ENCODE measurements around the gene TECPR2. TPM values are rescaled to one million over a fixed set of nuclear protein-coding genes. Genes with fewer than 3 reads are reported as not detected.

TECPR2 gene
- total RNA-seq, 1 donor: 16.1 TPM

- H3K4me3 ChIP-seq (ENCODE audit: low read depth, low read length): no peak overlapping the region
- no peak for TF ChIP-seq CTCF (IDR thresholded peaks at IDR 0.05; ENCODE audit: insufficient read depth, low read length)
- DNase-seq (ENCODE audit: low read depth): no peak
Observed at GRCh38 chr14:102360388-102360787, 2.4 kb upstream of the TECPR2 start.

- TF ChIP-seq CTCF (IDR thresholded peaks at IDR 0.05; ENCODE audit: insufficient read depth, low read length): no peak
- H3K4me3 ChIP-seq (ENCODE audit: low read depth, low read length): peak overlapping the region; percentile 88
- DNase-seq (ENCODE audit: low read depth): peak; percentile 32
Observed at GRCh38 chr14:102362084-102362483, 657 bp upstream of the TECPR2 start.

DNA sequence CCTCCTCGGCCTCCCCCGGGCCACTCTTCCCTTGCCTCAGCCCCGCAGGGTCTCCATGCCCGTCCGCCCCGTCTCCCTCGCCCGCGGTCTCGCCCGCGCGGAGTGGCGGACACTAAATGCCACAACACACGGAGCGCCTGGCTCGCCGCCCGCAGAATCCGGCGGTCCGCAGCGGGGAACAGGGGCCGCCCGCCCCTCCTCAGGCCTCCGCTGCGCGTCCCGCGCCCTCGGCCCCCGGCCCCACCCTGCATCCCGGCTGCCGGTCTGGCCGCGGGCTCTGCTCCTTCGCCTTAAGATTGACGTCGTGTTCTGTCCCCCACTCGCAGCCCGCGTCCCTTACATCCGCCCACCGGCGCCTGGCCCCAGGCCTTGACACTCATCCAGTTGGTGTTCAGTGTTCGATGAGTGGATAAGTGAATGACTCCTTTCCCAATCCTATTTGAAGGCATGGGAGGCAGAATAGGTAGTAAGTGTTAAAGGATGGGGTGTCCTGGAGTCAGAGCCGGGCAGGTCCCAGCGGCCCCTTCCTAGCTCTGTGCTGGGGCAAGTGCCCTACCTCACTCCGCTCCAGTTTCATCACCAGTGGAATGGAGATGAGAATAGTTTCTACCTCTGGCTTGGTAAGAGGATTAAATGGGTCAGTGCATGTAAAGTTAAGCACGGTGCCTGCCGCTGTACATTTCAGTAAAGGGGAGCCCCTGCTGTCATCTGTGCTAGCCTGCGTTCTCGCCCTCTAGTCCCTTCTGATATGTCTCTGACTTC is 622 bp downstream of the TECPR2 start:
- H3K4me3 ChIP-seq (ENCODE audit: low read depth, low read length): peak overlapping the region; percentile 88
- no peak for TF ChIP-seq CTCF (IDR thresholded peaks at IDR 0.05; ENCODE audit: insufficient read depth, low read length)
- peak; percentile 27 for DNase-seq (ENCODE audit: low read depth)

DNA sequence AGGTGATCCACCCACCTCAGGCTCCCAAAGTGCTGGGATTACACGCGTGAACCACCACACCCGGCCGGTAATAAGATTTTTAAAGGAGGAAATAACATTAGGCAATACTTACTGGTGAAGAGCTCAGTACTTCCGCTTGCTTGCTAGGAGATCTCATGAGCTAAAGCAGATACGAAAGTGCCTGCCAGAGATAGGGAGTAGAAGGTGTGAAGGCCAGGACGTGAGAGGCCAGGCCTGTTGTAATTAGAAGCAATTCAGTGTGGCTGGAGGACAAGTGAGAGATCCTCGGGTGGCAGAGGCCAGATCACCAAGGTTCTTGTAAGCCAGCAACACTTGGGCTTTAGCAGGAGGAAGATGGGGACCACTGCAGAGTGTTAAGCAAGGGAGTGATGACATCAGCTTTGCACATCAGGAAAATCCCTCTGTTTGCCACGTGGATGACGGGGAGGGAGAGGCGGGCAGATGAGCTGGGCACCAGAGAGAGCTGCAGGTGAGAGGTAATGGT is 7.6 kb downstream of the TECPR2 start:
- no peak overlapping the region for H3K4me3 ChIP-seq (ENCODE audit: low read depth, low read length)
- no peak for TF ChIP-seq CTCF (IDR thresholded peaks at IDR 0.05; ENCODE audit: insufficient read depth, low read length)
- DNase-seq (ENCODE audit: low read depth): no peak

DNA sequence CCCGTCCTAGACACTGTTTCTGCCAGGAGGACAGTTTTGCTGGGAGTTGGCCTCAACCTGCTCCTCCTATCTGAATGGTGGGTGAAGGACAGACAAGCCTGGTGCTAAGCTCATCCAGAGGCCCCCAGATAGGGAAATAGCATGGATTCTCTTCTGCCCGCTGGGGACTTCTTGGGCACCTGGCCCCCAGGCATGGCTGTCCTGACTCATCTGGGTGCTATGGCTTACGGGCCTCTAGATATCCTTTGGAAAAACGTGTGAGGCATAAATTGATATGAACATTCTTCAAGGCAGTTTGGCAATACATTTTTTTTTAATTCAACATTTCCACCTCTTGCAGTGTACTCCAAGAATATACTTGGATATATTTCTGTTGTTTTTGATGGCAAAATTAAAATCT is 8.6 kb downstream of the TECPR2 start:
- no peak for TF ChIP-seq CTCF (IDR thresholded peaks at IDR 0.05; ENCODE audit: insufficient read depth, low read length)
- DNase-seq (ENCODE audit: low read depth): no peak
- no peak overlapping the region for H3K4me3 ChIP-seq (ENCODE audit: low read depth, low read length)

DNA sequence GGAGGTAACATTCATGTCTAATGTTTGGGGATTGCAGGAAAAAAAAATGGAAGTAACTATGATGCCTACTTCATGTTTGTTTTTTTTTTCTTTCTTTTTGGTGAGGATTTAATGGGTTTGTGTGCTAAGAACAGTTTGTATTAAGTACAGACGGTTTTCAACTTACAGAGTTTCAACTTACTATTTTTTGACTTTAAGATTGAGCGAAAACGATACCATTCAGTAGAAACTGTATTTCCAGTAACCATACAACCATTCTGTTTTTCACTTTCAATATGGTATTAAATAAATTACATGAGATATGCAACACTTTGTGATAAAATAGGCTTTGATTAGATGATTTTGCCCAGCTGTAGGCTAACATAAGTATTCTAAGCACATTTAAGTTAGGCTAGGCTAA is 10.4 kb downstream of the TECPR2 start:
- no peak for DNase-seq (ENCODE audit: low read depth)
- no peak for TF ChIP-seq CTCF (IDR thresholded peaks at IDR 0.05; ENCODE audit: insufficient read depth, low read length)
- no peak overlapping the region for H3K4me3 ChIP-seq (ENCODE audit: low read depth, low read length)

All from fibroblast of the aortic adventitia (primary cell).